Brain microvascular endothelial cell (primary cell): ENCODE results near the gene SDHAF2.

Source experiments
- DNase-seq: peaks from one replicate; pipeline ENCODE4 v3.0.0-alpha.2; 2020
- H3K27ac ChIP-seq: fragments of 250-450 bp; sonication (Bioruptor Pico); 2 replicates; pipeline ENCODE4 v1.5.1; 2020; ENCODE audit warnings: mild to moderate bottlenecking, moderate library complexity
- H3K27me3 ChIP-seq: fragments of 250-450 bp; sonication (Bioruptor Pico); replicated peaks from 2 replicates; pipeline ENCODE4 v1.5.1; 2020; ENCODE audit warnings: mild to moderate bottlenecking
- H3K36me3 ChIP-seq: fragments of 250-450 bp; sonication (Bioruptor Pico); replicated peaks from 2 replicates; pipeline ENCODE4 v1.5.1; 2020; ENCODE audit warnings: mild to moderate bottlenecking
- H3K4me3 ChIP-seq: 2 replicates; pipeline ENCODE4 v1.5.1; 2011; ENCODE audit warnings: low read depth, mild to moderate bottlenecking, control low read depth, low read length, moderate library complexity
- in situ Hi-C: cut with HindIII; loops from 2 replicates; pipeline ENCODE4 v1.10.0; 2017; ENCODE audit warnings: low sequenced_read_pairs, low pct_ligation_motif_present
- TF ChIP-seq, protein P1 (sequence below): IDR thresholded peaks from 2 replicates; pipeline ENCODE4 v1.5.1; 2011; ENCODE audit warnings: low read depth, mild to moderate bottlenecking, moderate library complexity, low read length, control low read depth, inconsistent platforms; ENCODE audit errors: missing control alignments

Gene SDHAF2

DNA sequence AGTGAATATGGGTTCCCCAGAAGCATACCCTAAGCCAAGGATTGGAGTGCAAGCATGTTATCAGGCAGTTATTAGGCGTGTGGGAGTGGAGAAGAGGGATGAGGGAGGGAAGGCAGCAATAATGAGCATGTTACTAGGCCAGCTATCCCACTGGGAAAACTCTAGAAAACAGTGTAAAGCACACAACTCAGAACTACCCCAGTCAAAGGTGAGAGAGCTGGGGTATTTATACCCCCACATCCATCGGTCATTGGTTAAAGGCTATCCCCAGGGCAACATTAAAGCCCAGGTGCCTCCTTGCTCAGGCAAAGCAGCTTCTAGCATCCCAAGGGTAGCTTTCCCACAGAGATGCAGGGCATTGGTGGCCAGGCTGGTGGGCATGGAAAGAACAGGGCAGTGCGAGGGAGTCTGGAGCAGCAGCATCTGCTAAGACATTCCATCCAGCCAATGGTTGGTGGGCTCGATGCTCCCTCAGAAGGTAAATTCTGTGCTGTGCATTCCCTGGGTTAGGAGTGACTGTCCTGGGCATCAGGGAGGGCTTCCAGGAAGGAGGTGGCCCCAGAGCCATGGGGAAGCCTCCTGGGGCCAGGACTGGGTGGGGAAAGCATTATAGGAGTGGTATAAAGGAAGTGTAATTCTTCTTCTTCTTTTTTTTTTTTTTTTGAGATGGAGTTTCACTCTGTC is 57.6 kb downstream of the SDHAF2 start:
- TF ChIP-seq, protein P1, sequence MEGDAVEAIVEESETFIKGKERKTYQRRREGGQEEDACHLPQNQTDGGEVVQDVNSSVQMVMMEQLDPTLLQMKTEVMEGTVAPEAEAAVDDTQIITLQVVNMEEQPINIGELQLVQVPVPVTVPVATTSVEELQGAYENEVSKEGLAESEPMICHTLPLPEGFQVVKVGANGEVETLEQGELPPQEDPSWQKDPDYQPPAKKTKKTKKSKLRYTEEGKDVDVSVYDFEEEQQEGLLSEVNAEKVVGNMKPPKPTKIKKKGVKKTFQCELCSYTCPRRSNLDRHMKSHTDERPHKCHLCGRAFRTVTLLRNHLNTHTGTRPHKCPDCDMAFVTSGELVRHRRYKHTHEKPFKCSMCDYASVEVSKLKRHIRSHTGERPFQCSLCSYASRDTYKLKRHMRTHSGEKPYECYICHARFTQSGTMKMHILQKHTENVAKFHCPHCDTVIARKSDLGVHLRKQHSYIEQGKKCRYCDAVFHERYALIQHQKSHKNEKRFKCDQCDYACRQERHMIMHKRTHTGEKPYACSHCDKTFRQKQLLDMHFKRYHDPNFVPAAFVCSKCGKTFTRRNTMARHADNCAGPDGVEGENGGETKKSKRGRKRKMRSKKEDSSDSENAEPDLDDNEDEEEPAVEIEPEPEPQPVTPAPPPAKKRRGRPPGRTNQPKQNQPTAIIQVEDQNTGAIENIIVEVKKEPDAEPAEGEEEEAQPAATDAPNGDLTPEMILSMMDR, result no peak
- no peak overlapping the region for H3K4me3 ChIP-seq
- no peak for DNase-seq
- in situ Hi-C loops, result no loop called here
- H3K27me3 ChIP-seq, result no peaks in the 10 kb centered on the region
- H3K27ac ChIP-seq, result no peak overlapping the region
- H3K36me3 ChIP-seq, result no peaks in the 10 kb centered on the region

GRCh38 chr11:61488651-61489291 is 58.8 kb downstream of the SDHAF2 start:
- in situ Hi-C loops, result no loop called here
- DNase-seq, result peak; percentile 28
- TF ChIP-seq, protein P1, result no peak
- H3K27ac ChIP-seq, result no peak overlapping the region
- H3K36me3 ChIP-seq, result no peaks in the 10 kb centered on the region
- no peak overlapping the region for H3K4me3 ChIP-seq
- no peaks in the 10 kb centered on the region for H3K27me3 ChIP-seq

GRCh38 chr11:61489833-61490721 is 60.2 kb downstream of the SDHAF2 start:
- Histone ChIP-seq H3K36me3 (no peaks in the 10 kb centered on the region), H3K27ac (no peak overlapping the region), H3K4me3 (no peak overlapping the region), H3K27me3 (no peaks in the 10 kb centered on the region)
- no peak for DNase-seq
- in situ Hi-C loops, result no loop called here
- TF ChIP-seq, protein P1, result no peak

GRCh38 chr11:61491736-61492395 is 61.9 kb downstream of the SDHAF2 start:
- Histone ChIP-seq H3K27me3 (no peaks in the 10 kb centered on the region), H3K4me3 (no peak overlapping the region), H3K27ac (no peak overlapping the region), H3K36me3 (no peaks in the 10 kb centered on the region)
- no peak for DNase-seq
- TF ChIP-seq, protein P1, result no peak
- in situ Hi-C loops, result no loop called here

GRCh38 chr11:61494381-61494961 is 64.5 kb downstream of the SDHAF2 start:
- H3K4me3 ChIP-seq, result no peak overlapping the region
- TF ChIP-seq, protein P1, result no peak
- in situ Hi-C loops, result no loop called here
- H3K27ac ChIP-seq, result no peak overlapping the region
- H3K27me3 ChIP-seq, result no peaks in the 10 kb centered on the region
- no peaks in the 10 kb centered on the region for H3K36me3 ChIP-seq
- DNase-seq, result no peak
